Measurements from ENCODE around the gene MRTFB. TPM values are rescaled to one million over a fixed set of nuclear protein-coding genes. Genes with fewer than 3 reads are reported as not detected.

Gene MRTFB
- total and polyA plus RNA-seq, 2 experiments from 2014 or later, result 13.9 to 22.2 TPM

DNA sequence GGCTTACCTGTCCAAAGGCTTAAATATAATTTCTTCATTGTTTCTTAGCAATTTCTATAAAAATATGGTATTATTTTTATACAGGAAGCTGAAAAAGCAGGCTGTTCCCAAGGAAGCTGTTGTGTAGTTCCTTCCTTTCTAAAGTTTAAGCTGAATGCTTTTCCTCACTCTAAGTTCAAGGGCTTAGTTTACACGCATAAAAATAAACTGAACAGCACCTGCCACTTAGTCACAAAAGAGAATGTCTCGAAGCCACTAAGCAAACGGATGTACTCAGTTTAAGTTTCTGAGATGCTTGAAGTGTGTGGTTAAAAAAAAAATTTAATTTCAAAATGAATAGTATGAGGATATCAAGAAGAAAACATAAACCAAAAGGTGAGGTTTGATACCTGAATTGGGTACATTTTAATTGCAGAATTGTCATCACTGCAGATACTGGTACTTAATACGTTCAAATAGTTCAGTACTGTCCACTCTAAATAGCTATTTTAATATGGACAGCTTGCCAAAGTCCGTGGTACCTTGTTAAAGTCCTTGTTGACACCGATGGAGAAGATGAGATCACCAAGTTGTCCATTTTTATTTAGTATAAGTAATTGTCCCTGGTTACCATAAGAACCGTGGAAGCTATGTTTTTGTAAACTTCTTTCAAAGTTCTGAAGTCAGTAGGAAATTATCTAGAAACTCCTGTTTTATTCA lies 38.1 kb downstream of the MRTFB start:
- H3K4me2 ChIP-seq, result no peak overlapping the region
- Mint-ChIP-seq H3K4me3 (no peak overlapping the region), H3K27ac (no peak overlapping the region)

More for the DNA sequence above, 38.1 kb downstream of the MRTFB start:
- no peaks in the 10 kb centered on the region for H3K27me3 Mint-ChIP-seq (ENCODE audit: insufficient read depth, low read depth, poor library complexity)
- ATAC-seq (no peak), DNase-seq (ENCODE audit: low spot score) (no peak)
- H3K36me3 ChIP-seq (ENCODE audit: insufficient read depth), result no peaks in the 10 kb centered on the region
- TF ChIP-seq, protein P1, sequence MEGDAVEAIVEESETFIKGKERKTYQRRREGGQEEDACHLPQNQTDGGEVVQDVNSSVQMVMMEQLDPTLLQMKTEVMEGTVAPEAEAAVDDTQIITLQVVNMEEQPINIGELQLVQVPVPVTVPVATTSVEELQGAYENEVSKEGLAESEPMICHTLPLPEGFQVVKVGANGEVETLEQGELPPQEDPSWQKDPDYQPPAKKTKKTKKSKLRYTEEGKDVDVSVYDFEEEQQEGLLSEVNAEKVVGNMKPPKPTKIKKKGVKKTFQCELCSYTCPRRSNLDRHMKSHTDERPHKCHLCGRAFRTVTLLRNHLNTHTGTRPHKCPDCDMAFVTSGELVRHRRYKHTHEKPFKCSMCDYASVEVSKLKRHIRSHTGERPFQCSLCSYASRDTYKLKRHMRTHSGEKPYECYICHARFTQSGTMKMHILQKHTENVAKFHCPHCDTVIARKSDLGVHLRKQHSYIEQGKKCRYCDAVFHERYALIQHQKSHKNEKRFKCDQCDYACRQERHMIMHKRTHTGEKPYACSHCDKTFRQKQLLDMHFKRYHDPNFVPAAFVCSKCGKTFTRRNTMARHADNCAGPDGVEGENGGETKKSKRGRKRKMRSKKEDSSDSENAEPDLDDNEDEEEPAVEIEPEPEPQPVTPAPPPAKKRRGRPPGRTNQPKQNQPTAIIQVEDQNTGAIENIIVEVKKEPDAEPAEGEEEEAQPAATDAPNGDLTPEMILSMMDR (conservative IDR thresholded peaks at IDR 0.05; ENCODE audit: low read depth in 2 of 2), result no peak
- no peak for TF ChIP-seq ZNF114 (CRISPR knock-in tag; IDR thresholded peaks at IDR 0.05)
- no peak for TF ChIP-seq REST (IDR thresholded peaks at IDR 0.05; ENCODE audit: unreplicated experiment)
- TF ChIP-seq ZNF462 (CRISPR knock-in tag; IDR thresholded peaks at IDR 0.05), result no peak
- TF ChIP-seq STAT1 (IDR thresholded peaks at IDR 0.05; ENCODE audit: unreplicated experiment), result no peak
- TF ChIP-seq EZH2phosphoT487 (IDR thresholded peaks at IDR 0.05; ENCODE audit: unreplicated experiment), result no peak
- TF ChIP-seq ZNF331 (CRISPR knock-in tag; IDR thresholded peaks at IDR 0.05; ENCODE audit: low read depth), result no peak
- TF ChIP-seq, protein P2, sequence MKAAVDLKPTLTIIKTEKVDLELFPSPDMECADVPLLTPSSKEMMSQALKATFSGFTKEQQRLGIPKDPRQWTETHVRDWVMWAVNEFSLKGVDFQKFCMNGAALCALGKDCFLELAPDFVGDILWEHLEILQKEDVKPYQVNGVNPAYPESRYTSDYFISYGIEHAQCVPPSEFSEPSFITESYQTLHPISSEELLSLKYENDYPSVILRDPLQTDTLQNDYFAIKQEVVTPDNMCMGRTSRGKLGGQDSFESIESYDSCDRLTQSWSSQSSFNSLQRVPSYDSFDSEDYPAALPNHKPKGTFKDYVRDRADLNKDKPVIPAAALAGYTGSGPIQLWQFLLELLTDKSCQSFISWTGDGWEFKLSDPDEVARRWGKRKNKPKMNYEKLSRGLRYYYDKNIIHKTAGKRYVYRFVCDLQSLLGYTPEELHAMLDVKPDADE (IDR thresholded peaks at IDR 0.05), result no peak
- TF ChIP-seq JUNB (IDR thresholded peaks at IDR 0.05; ENCODE audit: unreplicated experiment), result no peak
- no peak for TF ChIP-seq NANOG (IDR thresholded peaks at IDR 0.05; ENCODE audit: borderline replicate concordance)
- no peak for TF ChIP-seq CREB1 (CRISPR knock-in tag; IDR thresholded peaks at IDR 0.05; ENCODE audit: low read depth)
- TF ChIP-seq EZH2 (IDR thresholded peaks at IDR 0.05; ENCODE audit: low read depth, unreplicated experiment), result no peak
- no peak for TF ChIP-seq POLR2AphosphoS5 (IDR thresholded peaks at IDR 0.05; ENCODE audit: low read depth)
- peaks cover 71% of the 10 kb centered on the region for H3K79me2 ChIP-seq (replicated peaks; ENCODE audit: insufficient read depth)
- H4K20me1 ChIP-seq (replicated peaks; ENCODE audit: insufficient read depth), result peaks cover 18% of the 10 kb centered on the region; the same call in 1 of the 2 replicates
- peaks cover 31% of the 10 kb centered on the region for H3K4me1 Mint-ChIP-seq
- no peak overlapping the region for H3K27ac ChIP-seq (ENCODE audit: low read depth)
- no peaks in the 10 kb centered on the region for H3K36me3 Mint-ChIP-seq (ENCODE audit: low read depth)
- no peaks in the 10 kb centered on the region for H3F3A ChIP-seq (replicated peaks; ENCODE audit: low read depth)
- H3K4me1 ChIP-seq (ENCODE audit: insufficient read depth), result peaks cover 14% of the 10 kb centered on the region
- H3K9me2 ChIP-seq (ENCODE audit: insufficient read depth), result no peaks in the 10 kb centered on the region
- H3K27me3 ChIP-seq (ENCODE audit: insufficient read depth), result no peaks in the 10 kb centered on the region
- H3K9me3 Mint-ChIP-seq, result no peaks in the 10 kb centered on the region
- no peak overlapping the region for H3K4me3 ChIP-seq
- no peak overlapping the region for H2AFZ ChIP-seq
